Keratinocyte (primary cell): ENCODE data around the gene TBL2. TPM values are rescaled to one million over a fixed set of nuclear protein-coding genes. Genes with fewer than 3 reads are reported as not detected.

Experiments used
- DNase-seq: peaks from one replicate; pipeline ENCODE4 v3.0.0-alpha.2; 2011; ENCODE audit warnings: low read depth, missing footprints, low spot score
- FAIRE-seq: peaks from 2 replicates; lab custom pipeline; 2011; peaks lifted over from hg19 to GRCh38; lab: Jason Lieb, UNC
- H2AFZ ChIP-seq: 2 replicates; pipeline ENCODE4 v1.6.0; 2012; ENCODE audit warnings: low read length, control low read depth, inconsistent platforms; ENCODE audit not compliant: control insufficient read depth
- H3K27ac ChIP-seq: 2 replicates; pipeline ENCODE4 v1.5.1; 2011; ENCODE audit warnings: low read length; ENCODE audit not compliant: control insufficient read depth, insufficient read depth
- H3K27me3 ChIP-seq: 3 replicates; pipeline ENCODE4 v1.6.0; 2011; ENCODE audit warnings: low read length; ENCODE audit not compliant: control insufficient read depth, insufficient read depth; ENCODE audit errors: extremely low read depth
- H3K36me3 ChIP-seq, 2 experiments: 2 replicates in 1 of 2; 3 replicates in 1 of 2; pipeline ENCODE4 v1.5.1; 2011; ENCODE audit warnings: low read length in 2 of 2, mild to moderate bottlenecking in 1 of 2; ENCODE audit not compliant: control insufficient read depth in 2 of 2, insufficient read depth in 2 of 2; ENCODE audit errors: extremely low read depth in 1 of 2
- H3K4me1 ChIP-seq: 3 replicates; pipeline ENCODE4 v1.5.1; 2011; ENCODE audit warnings: low read length; ENCODE audit not compliant: control insufficient read depth, insufficient read depth; ENCODE audit errors: extremely low read depth
- H3K4me2 ChIP-seq: 3 replicates; pipeline ENCODE4 v1.6.0; 2011; ENCODE audit warnings: low read depth, low read length; ENCODE audit not compliant: control insufficient read depth, insufficient read depth; ENCODE audit errors: extremely low read depth
- H3K4me3 ChIP-seq, 3 experiments: fragments of 200-600 bp in 1 of 3; sonication (generic) in 1 of 3; 2 replicates in 2 of 3; 3 replicates in 1 of 3; pipeline ENCODE4 v1.5.1; 2011 to 2016; ENCODE audit warnings: low read length in 3 of 3, mild to moderate bottlenecking in 3 of 3, control low read depth in 2 of 3, inconsistent platforms in 1 of 3, low read depth in 1 of 3, mixed read lengths in 1 of 3, mixed run types in 1 of 3, moderate library complexity in 1 of 3; ENCODE audit not compliant: control insufficient read depth in 2 of 3, insufficient read depth in 2 of 3; ENCODE audit errors: extremely low read depth in 1 of 3
- H3K79me2 ChIP-seq: 2 replicates; pipeline ENCODE4 v1.6.0; 2012; ENCODE audit warnings: low read length; ENCODE audit not compliant: control insufficient read depth, insufficient read depth
- H3K9ac ChIP-seq: 3 replicates; pipeline ENCODE4 v1.6.0; 2011; ENCODE audit warnings: low read length; ENCODE audit not compliant: control insufficient read depth, insufficient read depth; ENCODE audit errors: extremely low read depth
- H3K9me1 ChIP-seq: 3 replicates; pipeline ENCODE4 v1.6.0; 2011; ENCODE audit warnings: low read length; ENCODE audit not compliant: control insufficient read depth, insufficient read depth; ENCODE audit errors: extremely low read depth
- H3K9me3 ChIP-seq: 2 replicates; pipeline ENCODE4 v1.5.1; 2012; ENCODE audit warnings: low read depth, low read length; ENCODE audit not compliant: control insufficient read depth
- H4K20me1 ChIP-seq: 3 replicates; pipeline ENCODE4 v1.6.0; 2011; ENCODE audit warnings: low read length; ENCODE audit not compliant: control insufficient read depth, insufficient read depth; ENCODE audit errors: extremely low read depth
- EZH2 ChIP-seq: IDR thresholded peaks from one replicate; pipeline ENCODE4 v1.6.1; 2012; ENCODE audit warnings: inconsistent platforms, mild to moderate bottlenecking, low read length, moderate library complexity
- dilution Hi-C: fragments of 300-500 bp; cut with MboI; formaldehyde crosslinking; loops from one replicate; pipeline ENCODE4 v1.7.0; 2020; ENCODE audit warnings: low sequenced_read_pairs; ENCODE audit not compliant: extremely low pct_ligation_motif_present
- polyA plus RNA-seq, 5 experiments: library from polyadenylated mRNA; depleted of rRNA in 3 of 5; stranded (reverse) in 3 of 5; stranded (forward) in 1 of 5; unstranded in 1 of 5; fragments of >200 nt; gene quantifications; 1 replicate in 1 of 5; 2 replicates in 3 of 5; 3 replicates in 1 of 5; pipeline versions ENCODE4 v1.2.1 to v1.2.3, GENCODE V29; 2011 to 2012; ENCODE audit warnings: missing spikeins in 2 of 5, low read depth in 1 of 5, low replicate concordance in 1 of 5
- TF ChIP-seq, protein P1 (sequence below), 3 experiments: IDR thresholded peaks in 1 of 3; conservative IDR thresholded peaks in 1 of 3; optimal IDR thresholded peaks in 1 of 3; 2 replicates in 2 of 3; 3 replicates in 1 of 3; pipeline versions ENCODE3 to v1.5.1; 2011; ENCODE audit warnings: low read length in 3 of 3, mild to moderate bottlenecking in 3 of 3, moderate library complexity in 2 of 3, control low read depth in 1 of 3, inconsistent platforms in 1 of 3; ENCODE audit not compliant: insufficient read depth in 2 of 3; ENCODE audit errors: extremely low read depth in 1 of 3

TBL2 gene
- polyA plus RNA-seq, 1 donor (not counting 4 experiments of a cell fraction or from before 2014, with no cell fraction given): 29.4 TPM

DNA sequence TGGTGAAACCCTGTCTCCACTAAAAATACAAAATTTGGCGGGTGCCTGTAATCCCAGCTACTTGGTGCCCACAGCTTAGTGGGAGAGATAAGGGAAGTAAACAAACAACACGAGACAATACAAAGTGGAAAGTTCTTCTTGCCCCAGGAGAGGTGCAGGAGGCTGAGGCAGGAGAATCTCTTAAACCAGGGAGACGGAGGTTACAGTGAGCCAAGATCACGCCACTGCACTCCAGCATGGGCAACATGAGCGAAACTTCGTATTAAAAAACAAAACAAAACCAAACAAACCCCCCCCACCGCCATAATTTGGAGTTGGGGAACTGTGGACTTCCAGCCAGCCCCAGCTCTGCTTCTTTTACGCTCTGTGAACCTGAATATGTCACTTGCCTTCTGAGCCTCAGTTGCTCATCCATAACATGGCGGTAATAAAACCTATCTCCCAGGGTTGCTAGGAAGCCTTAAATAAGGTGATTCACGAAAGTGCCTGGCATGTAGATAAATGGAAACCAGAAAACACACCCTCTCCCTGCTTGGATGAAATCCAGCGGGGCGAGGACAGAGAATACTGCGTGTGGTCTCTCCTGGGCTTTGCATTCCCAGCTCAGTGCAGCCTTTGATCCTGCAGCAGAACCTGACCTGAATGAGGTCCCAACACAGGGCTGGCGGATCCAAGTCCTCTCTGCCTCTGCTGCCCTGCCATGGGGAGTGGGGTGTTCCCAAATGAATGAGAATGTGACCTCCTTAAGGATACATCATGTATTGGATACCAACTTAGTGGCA is 35.8 kb upstream of the TBL2 start:
- Histone ChIP-seq H3K4me3 (peak overlapping the region in 2 of 3 experiments; percentile 33 to 59), H3K27ac (no peak overlapping the region), H2AFZ (peak overlapping the region; percentile 86), H3K4me2 (peak overlapping the region; percentile 92), H4K20me1 (no peaks in the 10 kb centered on the region), H3K9me3 (no peaks in the 10 kb centered on the region), H3K36me3 (no peaks in the 10 kb centered on the region), H3K9ac (peak overlapping the region; percentile 22), H3K4me1 (peaks cover 13% of the 10 kb centered on the region), H3K27me3 (no peaks in the 10 kb centered on the region), H3K79me2 (no peaks in the 10 kb centered on the region), H3K9me1 (no peaks in the 10 kb centered on the region)
- DNase-seq (no peak), FAIRE-seq (no peak)
- TF ChIP-seq, protein P1, sequence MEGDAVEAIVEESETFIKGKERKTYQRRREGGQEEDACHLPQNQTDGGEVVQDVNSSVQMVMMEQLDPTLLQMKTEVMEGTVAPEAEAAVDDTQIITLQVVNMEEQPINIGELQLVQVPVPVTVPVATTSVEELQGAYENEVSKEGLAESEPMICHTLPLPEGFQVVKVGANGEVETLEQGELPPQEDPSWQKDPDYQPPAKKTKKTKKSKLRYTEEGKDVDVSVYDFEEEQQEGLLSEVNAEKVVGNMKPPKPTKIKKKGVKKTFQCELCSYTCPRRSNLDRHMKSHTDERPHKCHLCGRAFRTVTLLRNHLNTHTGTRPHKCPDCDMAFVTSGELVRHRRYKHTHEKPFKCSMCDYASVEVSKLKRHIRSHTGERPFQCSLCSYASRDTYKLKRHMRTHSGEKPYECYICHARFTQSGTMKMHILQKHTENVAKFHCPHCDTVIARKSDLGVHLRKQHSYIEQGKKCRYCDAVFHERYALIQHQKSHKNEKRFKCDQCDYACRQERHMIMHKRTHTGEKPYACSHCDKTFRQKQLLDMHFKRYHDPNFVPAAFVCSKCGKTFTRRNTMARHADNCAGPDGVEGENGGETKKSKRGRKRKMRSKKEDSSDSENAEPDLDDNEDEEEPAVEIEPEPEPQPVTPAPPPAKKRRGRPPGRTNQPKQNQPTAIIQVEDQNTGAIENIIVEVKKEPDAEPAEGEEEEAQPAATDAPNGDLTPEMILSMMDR (optimal IDR thresholded peaks at IDR 0.05 in 1 of 3, IDR thresholded peaks at IDR 0.05 in 1 of 3, conservative IDR thresholded peaks at IDR 0.05 in 1 of 3; ENCODE audit: extremely low read depth in 1 of 3, insufficient read depth in 2 of 3, low read length in 3 of 3): no peak
- TF ChIP-seq EZH2: no peak
- dilution Hi-C loops: no loop called here

DNA sequence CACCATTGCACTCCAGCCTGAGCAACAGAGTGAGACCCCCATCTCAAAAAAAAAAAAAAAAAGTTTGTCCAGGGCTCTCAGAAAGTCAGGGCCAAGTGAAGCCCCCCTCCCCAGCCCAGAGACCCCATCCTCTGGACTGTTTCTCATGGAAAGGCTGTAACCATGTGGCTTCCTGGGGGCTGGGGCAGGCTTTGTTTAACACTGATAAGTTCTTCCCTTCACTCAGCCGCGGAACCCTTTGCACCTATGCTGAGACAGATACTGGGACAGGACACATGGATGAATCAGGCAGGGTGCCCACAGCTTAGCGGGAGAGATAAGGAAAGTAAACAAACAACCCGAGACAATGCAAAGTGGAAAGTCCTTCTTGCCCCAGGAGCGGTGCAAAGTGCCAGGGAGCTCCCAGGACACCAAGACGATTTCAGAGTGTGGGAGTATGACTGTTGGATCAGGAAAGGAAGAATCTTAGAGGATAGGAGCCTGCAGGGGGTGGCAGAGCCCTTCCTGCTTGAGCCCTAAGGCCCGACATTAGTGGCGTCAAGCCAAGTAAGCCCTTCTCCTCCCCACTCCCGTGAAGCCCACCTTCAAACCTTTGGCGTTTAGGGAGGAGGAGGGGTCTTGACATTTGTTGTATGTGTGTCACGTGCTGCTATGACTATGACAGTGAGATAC is 34.4 kb upstream of the TBL2 start:
- Histone ChIP-seq H3K9me3 (no peaks in the 10 kb centered on the region), H3K4me3 (no peak overlapping the region), H4K20me1 (no peaks in the 10 kb centered on the region), H3K9me1 (no peaks in the 10 kb centered on the region), H3K36me3 (no peaks in the 10 kb centered on the region), H3K9ac (no peak overlapping the region), H3K27me3 (no peaks in the 10 kb centered on the region), H2AFZ (no peak overlapping the region), H3K4me2 (peak overlapping the region; percentile 16), H3K4me1 (peaks cover 16% of the 10 kb centered on the region), H3K79me2 (no peaks in the 10 kb centered on the region), H3K27ac (no peak overlapping the region)
- no peak for DNase-seq
- dilution Hi-C loops: no loop called here
- TF ChIP-seq EZH2: no peak
- TF ChIP-seq, protein P1 (optimal IDR thresholded peaks at IDR 0.05 in 1 of 3, IDR thresholded peaks at IDR 0.05 in 1 of 3, conservative IDR thresholded peaks at IDR 0.05 in 1 of 3; ENCODE audit: extremely low read depth in 1 of 3, insufficient read depth in 2 of 3, low read length in 3 of 3): peak in 2 of 3 experiments; percentile 26 to 35
- no peak for FAIRE-seq
